Thyroid gland (tissue), 4 donors: ENCODE measurements around the gene WDR70.

Experiments used
- POLR2A ChIP-seq, 2 donors: fragments of 450-650 bp; IDR thresholded peaks; one replicate each; pipeline ENCODE4 v1.6.1; 2017; ENCODE audit warnings: antibody characterized with exemption in 2 of 2, mild to moderate bottlenecking in 2 of 2, moderate library complexity in 1 of 2
- TF ChIP-seq, protein P1 (sequence below), 6 experiments: fragments of 200-600 bp in 3 of 6; fragments of 450-650 bp in 3 of 6; sonication (generic) in 3 of 6; IDR thresholded peaks; one replicate each; pipeline ENCODE4 v1.5.1; 2016 to 2019; ENCODE audit warnings: antibody characterized with exemption in 6 of 6, mild to moderate bottlenecking in 2 of 6, inconsistent platforms in 1 of 6, moderate library complexity in 1 of 6

DNA sequence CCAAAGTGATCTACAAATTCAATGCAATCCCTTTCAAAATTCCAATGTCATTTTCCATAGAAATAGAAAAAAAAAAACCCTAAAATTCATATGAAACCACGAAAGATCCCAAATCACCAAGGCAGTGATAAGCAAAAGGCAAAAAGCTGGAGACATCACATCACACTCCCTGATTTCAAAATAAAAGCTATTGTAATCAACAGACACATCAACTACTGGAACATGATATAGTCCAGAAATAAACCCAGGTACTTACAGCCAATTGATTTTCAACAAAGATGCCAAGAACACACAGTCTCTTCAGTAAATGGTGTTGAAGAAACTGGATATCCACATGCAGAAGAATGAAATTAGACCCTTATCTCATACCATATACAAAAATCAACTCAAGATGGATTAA is 224.0 kb downstream of the WDR70 start:
- TF ChIP-seq, protein P1, sequence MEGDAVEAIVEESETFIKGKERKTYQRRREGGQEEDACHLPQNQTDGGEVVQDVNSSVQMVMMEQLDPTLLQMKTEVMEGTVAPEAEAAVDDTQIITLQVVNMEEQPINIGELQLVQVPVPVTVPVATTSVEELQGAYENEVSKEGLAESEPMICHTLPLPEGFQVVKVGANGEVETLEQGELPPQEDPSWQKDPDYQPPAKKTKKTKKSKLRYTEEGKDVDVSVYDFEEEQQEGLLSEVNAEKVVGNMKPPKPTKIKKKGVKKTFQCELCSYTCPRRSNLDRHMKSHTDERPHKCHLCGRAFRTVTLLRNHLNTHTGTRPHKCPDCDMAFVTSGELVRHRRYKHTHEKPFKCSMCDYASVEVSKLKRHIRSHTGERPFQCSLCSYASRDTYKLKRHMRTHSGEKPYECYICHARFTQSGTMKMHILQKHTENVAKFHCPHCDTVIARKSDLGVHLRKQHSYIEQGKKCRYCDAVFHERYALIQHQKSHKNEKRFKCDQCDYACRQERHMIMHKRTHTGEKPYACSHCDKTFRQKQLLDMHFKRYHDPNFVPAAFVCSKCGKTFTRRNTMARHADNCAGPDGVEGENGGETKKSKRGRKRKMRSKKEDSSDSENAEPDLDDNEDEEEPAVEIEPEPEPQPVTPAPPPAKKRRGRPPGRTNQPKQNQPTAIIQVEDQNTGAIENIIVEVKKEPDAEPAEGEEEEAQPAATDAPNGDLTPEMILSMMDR (IDR thresholded peaks at IDR 0.05) = no peak
- no peak for TF ChIP-seq POLR2A (IDR thresholded peaks at IDR 0.05)
